Measurements from ENCODE around the gene SPECC1L. TPM values are rescaled to one million over a fixed set of nuclear protein-coding genes. Genes with fewer than 3 reads are reported as not detected.

SPECC1L gene
- total RNA-seq, 1 donor: 46.7 TPM

- H3K36me3 ChIP-seq (ENCODE audit: insufficient read depth, low read length): peaks cover 56% of the 10 kb centered on the region
- peaks cover 10% of the 10 kb centered on the region for H3K4me1 ChIP-seq (ENCODE audit: insufficient read depth, low read length)
Observed at GRCh38 chr22:24326266-24326665, 55.6 kb downstream of the SPECC1L start.

DNA sequence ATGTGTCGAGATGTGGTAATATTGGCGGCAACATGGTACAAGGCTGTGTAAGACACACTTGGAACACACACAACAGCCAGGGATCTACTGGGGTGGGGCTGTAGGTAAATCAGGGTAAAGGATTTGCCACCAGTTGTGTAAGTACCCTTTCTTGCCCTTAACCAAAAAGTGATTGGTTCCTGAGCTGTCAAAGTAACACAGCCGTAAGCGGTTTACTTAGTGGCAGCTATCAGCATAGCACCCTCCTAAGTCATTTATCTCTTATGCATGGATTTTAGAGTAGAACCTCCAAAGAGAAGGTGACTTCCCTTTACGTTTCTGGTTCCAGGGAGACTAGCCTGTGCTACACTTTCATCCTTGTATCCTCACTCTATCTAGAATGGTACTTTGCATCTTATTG lies 57.2 kb downstream of the SPECC1L start:
- Histone ChIP-seq H3K4me2 (ENCODE audit: insufficient read depth, low read length) (no peak overlapping the region), H3K36me3 (ENCODE audit: insufficient read depth, low read length) (peaks cover 45% of the 10 kb centered on the region), H3K4me1 (ENCODE audit: insufficient read depth, low read length) (peaks cover 26% of the 10 kb centered on the region), H3K4me3 (ENCODE audit: insufficient read depth, low read length) (no peak overlapping the region), H2AFZ (ENCODE audit: low read length) (no peak overlapping the region), H3K27me3 (ENCODE audit: insufficient read depth, low read length) (no peaks in the 10 kb centered on the region), H3K79me2 (ENCODE audit: insufficient read depth, low read length) (peaks cover 35% of the 10 kb centered on the region), H4K20me1 (ENCODE audit: insufficient read depth, low read length) (peaks cover 4% of the 10 kb centered on the region), H3K27ac (ENCODE audit: low read depth, low read length) (no peak overlapping the region), H3K9me3 (ENCODE audit: low read depth, low read length) (no peaks in the 10 kb centered on the region)
- no peak for TF ChIP-seq CTCF (IDR thresholded peaks at IDR 0.05; ENCODE audit: extremely low read depth, low read depth, low read length)
- no peak for DNase-seq (ENCODE audit: insufficient read length, low spot score, missing footprints)

More at GRCh38 chr22:24326266-24326665, 55.6 kb downstream of the SPECC1L start:
- no peak for TF ChIP-seq CTCF (IDR thresholded peaks at IDR 0.05; ENCODE audit: extremely low read depth, low read depth, low read length)
- H3K4me2 ChIP-seq (ENCODE audit: insufficient read depth, low read length): no peak overlapping the region
- H3K27me3 ChIP-seq (ENCODE audit: insufficient read depth, low read length): no peaks in the 10 kb centered on the region
- DNase-seq (ENCODE audit: insufficient read length, low spot score, missing footprints): no peak
- H4K20me1 ChIP-seq (ENCODE audit: insufficient read depth, low read length): peaks cover 4% of the 10 kb centered on the region
- no peaks in the 10 kb centered on the region for H3K9me3 ChIP-seq (ENCODE audit: low read depth, low read length)
- H3K79me2 ChIP-seq (ENCODE audit: insufficient read depth, low read length): peaks cover 50% of the 10 kb centered on the region
- H3K4me3 ChIP-seq (ENCODE audit: insufficient read depth, low read length): no peak overlapping the region
- H2AFZ ChIP-seq (ENCODE audit: low read length): no peak overlapping the region
- no peak overlapping the region for H3K27ac ChIP-seq (ENCODE audit: low read depth, low read length)

DNA sequence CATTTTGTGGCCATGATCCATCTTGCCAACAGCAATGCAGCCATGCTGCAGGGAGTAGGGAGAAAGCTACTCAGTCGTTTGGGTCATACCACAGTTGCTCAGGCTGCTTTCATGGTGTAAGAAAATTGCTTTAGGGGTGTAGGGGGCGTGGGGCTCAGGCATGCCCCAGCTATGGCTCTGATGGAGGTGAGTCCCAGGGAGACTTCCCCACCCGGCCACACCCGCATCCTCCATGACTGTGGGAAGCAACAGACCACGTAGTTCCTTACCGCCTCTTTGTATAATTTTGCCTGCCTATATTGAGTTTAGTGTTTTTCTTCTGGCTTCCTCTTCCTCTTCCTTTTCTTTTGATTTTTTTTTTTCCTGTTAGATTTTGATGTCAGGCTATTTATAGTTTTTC lies 58.8 kb downstream of the SPECC1L start:
- H3K4me2 ChIP-seq (ENCODE audit: insufficient read depth, low read length): no peak overlapping the region
- no peak overlapping the region for H3K27ac ChIP-seq (ENCODE audit: low read depth, low read length)
- peaks cover 4% of the 10 kb centered on the region for H4K20me1 ChIP-seq (ENCODE audit: insufficient read depth, low read length)
- no peak for DNase-seq (ENCODE audit: insufficient read length, low spot score, missing footprints)
- no peak for TF ChIP-seq CTCF (IDR thresholded peaks at IDR 0.05; ENCODE audit: extremely low read depth, low read depth, low read length)
- peaks cover 35% of the 10 kb centered on the region for H3K4me1 ChIP-seq (ENCODE audit: insufficient read depth, low read length)
- no peaks in the 10 kb centered on the region for H3K27me3 ChIP-seq (ENCODE audit: insufficient read depth, low read length)
- H3K9me3 ChIP-seq (ENCODE audit: low read depth, low read length): no peaks in the 10 kb centered on the region
- H3K36me3 ChIP-seq (ENCODE audit: insufficient read depth, low read length): peaks cover 41% of the 10 kb centered on the region
- H2AFZ ChIP-seq (ENCODE audit: low read length): no peak overlapping the region
- peaks cover 28% of the 10 kb centered on the region for H3K79me2 ChIP-seq (ENCODE audit: insufficient read depth, low read length)
- H3K4me3 ChIP-seq (ENCODE audit: insufficient read depth, low read length): no peak overlapping the region

DNA sequence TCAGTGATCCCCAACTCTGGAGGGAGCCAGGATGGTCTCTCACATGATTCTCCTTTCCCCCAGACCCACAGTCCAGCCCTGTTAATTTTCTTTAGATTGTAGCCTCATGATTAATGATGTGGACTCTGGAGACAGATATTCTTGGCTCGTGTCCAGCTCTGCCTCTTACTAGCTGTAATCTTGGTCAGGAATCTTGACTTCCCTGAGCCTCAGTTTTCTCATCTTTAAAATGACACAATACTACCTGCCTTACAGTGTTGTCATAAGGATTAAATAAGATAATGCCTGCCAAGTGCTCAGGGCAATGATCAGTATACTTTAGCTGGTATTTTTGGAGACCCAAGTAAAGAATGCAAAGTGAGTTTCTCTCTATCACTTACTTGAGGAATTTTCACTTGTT lies 60.0 kb downstream of the SPECC1L start:
- no peak for DNase-seq (ENCODE audit: insufficient read length, low spot score, missing footprints)
- H3K4me3 ChIP-seq (ENCODE audit: insufficient read depth, low read length): no peak overlapping the region
- peaks cover 4% of the 10 kb centered on the region for H4K20me1 ChIP-seq (ENCODE audit: insufficient read depth, low read length)
- H3K4me1 ChIP-seq (ENCODE audit: insufficient read depth, low read length): peaks cover 39% of the 10 kb centered on the region
- H3K4me2 ChIP-seq (ENCODE audit: insufficient read depth, low read length): no peak overlapping the region
- H3K9me3 ChIP-seq (ENCODE audit: low read depth, low read length): no peaks in the 10 kb centered on the region
- TF ChIP-seq CTCF (IDR thresholded peaks at IDR 0.05; ENCODE audit: extremely low read depth, low read depth, low read length): no peak
- H3K27ac ChIP-seq (ENCODE audit: low read depth, low read length): peak overlapping the region; percentile 0
- H3K36me3 ChIP-seq (ENCODE audit: insufficient read depth, low read length): peaks cover 49% of the 10 kb centered on the region
- H3K27me3 ChIP-seq (ENCODE audit: insufficient read depth, low read length): no peaks in the 10 kb centered on the region
- peaks cover 36% of the 10 kb centered on the region for H3K79me2 ChIP-seq (ENCODE audit: insufficient read depth, low read length)
- H2AFZ ChIP-seq (ENCODE audit: low read length): no peak overlapping the region

All from osteoblast (primary cell).